ENCODE data around the gene WBP1L.

Gene WBP1L

DNA sequence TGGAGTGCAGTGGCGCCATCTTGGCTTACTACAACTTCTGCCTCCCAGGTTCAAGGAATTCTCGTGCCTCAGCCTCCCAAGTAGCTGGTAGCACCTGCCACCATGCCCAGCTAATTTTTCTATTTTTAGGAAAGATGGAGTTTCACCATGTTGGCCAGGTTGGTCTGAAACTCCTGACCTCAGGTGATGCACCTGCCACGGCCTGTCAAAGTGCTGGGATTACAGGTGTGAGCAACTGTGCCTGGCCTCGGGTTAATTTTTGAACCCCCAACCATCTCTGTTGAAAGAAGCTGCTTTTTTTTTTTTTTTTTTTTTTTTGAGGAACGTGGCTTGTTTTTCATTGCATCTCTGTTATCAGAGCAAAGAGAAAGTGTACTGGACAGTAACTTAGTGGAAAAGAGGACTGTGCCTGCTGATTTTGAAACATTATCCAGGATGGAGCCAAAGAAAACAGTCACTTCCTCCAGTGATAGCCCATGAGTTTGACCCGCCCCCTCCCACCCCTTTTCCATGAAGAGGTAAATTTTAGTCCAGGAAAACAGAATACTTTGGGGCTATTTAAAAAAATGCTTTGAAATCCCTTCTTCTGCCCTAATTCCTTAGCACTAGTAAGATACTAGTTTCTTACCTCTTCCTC lies 38.3 kb downstream of the WBP1L start:
- DNase-seq: no peak

- DNase-seq: no peak
These were observed 39.2 kb downstream of the WBP1L start for GRCh38 chr10:102782673-102783551.

GRCh38 chr10:102783568-102783967 lies 39.8 kb downstream of the WBP1L start:
- no peak for DNase-seq

DNA sequence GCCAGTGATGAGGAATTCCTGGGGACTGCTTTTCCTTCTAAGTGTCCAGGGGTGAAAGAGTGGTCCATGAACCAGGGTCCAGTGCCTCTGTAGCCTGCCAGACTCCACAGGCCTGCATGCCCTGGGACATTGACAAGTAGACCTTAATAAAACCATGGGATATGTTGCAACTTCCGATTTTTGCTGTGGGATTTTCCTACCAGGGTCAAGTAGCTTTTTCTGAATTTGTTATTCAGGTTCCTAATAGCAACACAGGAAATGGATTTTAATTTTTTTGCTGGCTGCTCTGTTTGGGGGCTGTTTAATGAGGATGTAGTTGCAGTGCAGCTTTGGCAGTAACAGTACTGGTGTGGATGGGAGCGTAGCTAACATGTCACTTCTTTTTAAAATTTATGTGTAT lies 42.1 kb downstream of the WBP1L start:
- DNase-seq: no peak

- DNase-seq: no peak
These were observed 48.1 kb downstream of the WBP1L start for GRCh38 chr10:102791754-102792395.

DNA sequence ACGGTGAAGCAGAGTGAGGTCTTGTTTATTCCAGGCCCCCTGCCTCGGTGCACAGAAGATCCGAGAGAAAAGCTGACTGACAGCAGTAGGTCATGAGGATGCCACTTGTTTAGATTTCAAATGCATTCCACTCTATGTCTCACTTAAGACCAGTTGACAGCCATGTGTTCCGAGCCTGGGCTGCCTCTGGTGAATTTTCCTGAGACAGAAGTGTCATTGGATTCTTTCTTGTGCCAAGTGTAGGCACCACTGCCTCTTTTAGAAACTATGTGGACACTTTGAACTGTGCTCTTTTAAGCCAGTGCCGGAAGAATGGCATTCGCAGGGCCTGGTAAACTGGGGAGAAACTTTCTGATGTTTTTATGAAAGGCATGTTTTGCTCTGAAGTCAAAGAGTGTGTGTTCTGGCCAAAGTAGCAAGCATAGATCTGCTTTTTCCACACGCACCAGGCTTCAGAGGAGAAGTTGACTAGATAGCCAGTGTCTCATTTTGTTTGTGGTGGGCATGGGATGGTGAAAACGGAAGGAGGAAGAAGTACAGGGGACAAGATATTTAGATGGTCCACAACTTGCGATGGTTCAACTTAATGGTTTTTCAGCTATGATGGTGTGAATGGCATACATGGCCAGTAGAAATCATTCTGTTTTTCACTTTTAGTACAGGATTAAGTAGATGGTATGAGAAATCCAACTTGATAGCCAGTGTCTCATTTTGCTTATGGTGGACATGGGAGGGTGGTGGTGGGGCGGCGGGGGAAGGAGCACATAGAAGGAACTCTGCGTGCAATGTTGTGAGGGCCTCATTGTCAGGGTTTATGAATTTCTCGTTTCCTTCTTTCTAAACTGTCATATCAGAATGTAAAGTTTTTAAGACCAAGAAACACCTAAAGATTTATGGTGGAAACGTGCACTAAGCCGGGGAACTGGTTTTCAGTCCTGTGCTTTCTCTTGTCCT lies 52.0 kb downstream of the WBP1L start:
- DNase-seq: no peak

DNA sequence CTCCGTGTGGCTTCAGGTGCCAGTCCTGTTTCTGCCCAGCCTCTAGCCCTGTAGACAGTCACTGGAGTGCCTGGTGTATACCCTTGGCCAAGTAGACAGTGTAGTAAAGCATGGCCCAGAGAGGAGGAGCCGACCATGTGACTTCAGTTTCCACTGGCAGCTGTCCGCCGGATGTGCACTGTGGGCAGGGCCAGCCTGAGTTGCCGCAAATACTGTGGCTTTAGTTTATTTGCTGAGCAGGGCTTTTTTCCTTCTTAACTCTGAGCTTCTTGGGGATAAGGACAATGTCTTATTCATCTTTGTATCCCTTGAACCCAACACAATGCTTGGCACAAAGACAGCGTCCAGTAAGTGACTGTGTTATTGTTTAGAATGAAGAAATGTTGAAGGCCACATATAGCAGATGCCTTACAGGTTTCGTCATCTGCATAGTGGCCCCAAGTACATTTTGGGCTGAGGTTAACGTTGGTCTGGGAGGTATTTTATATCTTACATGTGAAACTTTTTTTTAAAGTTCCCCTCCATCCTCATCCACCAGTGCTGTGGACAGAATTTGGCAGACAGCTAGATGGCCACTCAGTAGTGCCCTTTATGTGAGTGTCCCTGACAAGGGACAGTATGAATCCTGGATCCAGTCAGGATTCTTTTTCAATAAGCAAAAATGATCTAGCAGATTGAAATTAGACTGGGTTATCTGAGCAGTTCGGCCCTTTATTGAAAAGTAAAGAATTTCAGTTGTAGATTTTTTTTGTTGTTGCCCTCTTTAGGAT lies 52.8 kb downstream of the WBP1L start:
- no peak for DNase-seq

GRCh38 chr10:102799691-102800471 lies 56.1 kb downstream of the WBP1L start:
- no peak for DNase-seq

- no peak for DNase-seq
These were observed 57.0 kb downstream of the WBP1L start for GRCh38 chr10:102800611-102801335.

DNA sequence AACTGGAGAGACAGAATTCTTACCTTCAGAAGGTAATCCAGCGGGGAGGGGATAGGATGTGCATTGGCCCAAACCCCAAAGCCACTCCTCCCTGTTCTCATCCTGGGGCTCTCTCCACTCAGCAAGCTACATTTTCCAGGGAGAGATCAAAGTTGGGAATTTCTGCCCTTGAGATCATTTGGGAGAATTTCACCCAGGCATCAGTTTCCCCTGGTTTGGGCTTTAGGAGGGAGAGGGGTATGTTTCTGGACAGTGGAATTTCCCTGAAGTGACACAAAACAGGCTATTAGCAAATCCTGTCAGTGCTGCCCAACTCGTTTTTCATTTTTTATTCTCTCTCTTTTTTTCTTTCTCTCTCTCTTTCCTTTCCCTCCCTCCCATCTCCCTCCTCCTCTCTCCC lies 57.7 kb downstream of the WBP1L start:
- DNase-seq: no peak

GRCh38 chr10:102801978-102802377 lies 58.2 kb downstream of the WBP1L start:
- no peak for DNase-seq

DNA sequence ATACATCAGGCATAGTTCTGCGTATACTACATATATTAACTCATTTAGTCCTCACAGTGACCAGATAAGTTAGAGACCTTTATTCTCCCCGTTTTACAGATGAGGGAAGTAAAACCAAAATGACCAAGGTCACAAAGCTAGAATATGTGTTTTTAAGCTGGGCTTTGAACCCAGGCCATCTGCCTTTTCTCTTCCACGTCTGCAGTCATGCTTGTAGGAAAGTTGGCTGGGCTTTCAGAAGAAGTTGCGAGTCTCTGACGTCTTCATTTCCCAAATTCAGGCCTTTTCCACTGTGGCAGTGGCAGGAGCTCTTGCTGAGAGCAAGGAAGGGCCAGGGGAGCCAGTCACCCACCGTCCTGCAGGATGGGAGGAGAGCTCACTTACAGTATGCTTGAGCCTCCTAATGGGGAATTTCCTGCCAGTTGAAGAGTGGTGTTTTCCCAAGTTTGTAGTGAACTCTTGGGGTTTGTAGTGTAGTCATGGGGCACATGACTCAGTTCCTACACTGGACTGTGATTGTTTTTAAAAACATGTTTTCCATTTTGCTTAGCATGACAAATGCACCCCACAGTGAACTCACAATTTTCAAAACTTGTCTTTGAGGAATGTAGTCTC lies 59.3 kb downstream of the WBP1L start:
- DNase-seq: no peak

DNA sequence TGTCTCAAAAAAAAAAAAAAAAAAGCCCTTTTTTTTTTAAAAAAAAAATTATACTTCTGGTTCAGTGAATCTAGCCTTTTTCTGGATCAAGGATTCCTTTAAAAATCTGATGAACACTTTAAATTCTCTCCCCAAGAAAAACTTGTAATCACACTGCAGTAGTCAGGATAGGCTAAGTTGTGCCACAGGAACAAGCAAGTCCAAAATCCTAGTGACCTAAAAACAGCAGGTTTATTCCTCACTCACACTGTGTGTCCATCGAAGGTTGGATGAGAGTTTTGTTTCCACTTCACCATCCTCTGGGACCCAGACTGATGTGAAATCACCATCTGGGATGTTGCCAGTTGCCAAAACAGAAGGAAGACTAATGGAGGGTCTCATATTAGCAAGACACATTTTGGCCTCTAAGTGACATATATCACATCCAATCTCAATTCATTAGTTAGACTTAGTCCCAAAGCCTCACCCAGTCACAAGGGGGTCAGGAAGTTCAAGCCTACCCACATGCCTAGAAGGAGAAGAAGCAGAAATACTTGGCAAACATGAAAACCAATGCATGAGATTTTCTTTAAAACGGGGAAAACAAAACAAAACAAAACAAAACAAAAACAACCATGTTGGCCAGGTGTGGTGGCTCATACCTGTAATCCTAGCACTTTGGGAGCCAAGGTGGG lies 60.8 kb downstream of the WBP1L start:
- DNase-seq: no peak

- DNase-seq: no peak
These were observed 64.6 kb downstream of the WBP1L start for GRCh38 chr10:102808380-102808779.

DNA sequence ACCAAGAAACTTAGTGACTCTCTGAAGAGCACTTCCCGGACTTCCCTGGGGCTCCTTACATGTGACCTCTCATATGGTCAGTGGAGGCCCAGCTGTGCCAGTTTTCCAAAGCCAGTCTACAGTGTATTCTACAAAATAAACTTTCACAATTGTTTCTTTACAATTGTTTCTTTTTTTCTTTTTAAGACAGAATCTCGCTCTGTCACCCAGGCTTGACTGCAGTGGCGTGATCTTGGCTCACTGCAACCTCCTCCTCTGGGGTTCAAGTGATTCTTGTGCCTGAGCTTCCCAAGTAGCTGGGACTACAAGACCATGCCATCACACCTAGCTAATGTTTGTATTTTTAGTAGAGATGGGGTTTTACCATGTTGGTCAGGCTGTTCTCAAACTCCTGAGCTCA lies 67.6 kb downstream of the WBP1L start:
- DNase-seq: no peak

- DNase-seq: no peak
These were observed 68.6 kb downstream of the WBP1L start for GRCh38 chr10:102812231-102812876.

GRCh38 chr10:102813017-102813541 lies 69.3 kb downstream of the WBP1L start:
- no peak for DNase-seq

GRCh38 chr10:102813734-102814452 lies 70.1 kb downstream of the WBP1L start:
- DNase-seq: no peak
